Neural progenitor cell (in vitro differentiated cells): ENCODE data around the gene OCA2.

Experiments
- CTCF ChIP-seq: fragments of 200-600 bp; sonication (generic); IDR thresholded peaks from 2 replicates; pipeline ENCODE4 v1.5.1; 2017; ENCODE audit warnings: antibody characterized with exemption, mild to moderate bottlenecking
- EZH2 ChIP-seq: fragments of 200-600 bp; sonication (generic); IDR thresholded peaks from 2 replicates; pipeline ENCODE4 v1.6.1; 2017; ENCODE audit warnings: antibody characterized with exemption, mild to moderate bottlenecking, moderate library complexity
- EZH2phosphoT487 ChIP-seq: fragments of 200-600 bp; sonication (generic); IDR thresholded peaks from 2 replicates; pipeline ENCODE4 v1.6.1; 2017; ENCODE audit warnings: antibody characterized with exemption

- TF ChIP-seq CTCF = no peak
- no peak for TF ChIP-seq EZH2
- no peak for TF ChIP-seq EZH2phosphoT487
Observed at GRCh38 chr15:27847775-27848710, 251.1 kb downstream of the OCA2 start.
